IPS-18c (cell line): ENCODE results near the gene TMEM52.

Source experiments
- H3K4me3 ChIP-seq: 2 replicates; pipeline ENCODE4 v1.7.0; 2013; ENCODE audit warnings: low read depth, mild to moderate bottlenecking, low read length, moderate library complexity; ENCODE audit not compliant: insufficient read depth
- H3K9me3 ChIP-seq: one replicate; pipeline ENCODE4 v1.6.1; 2013; ENCODE audit warnings: mild to moderate bottlenecking, low read length, moderate library complexity; ENCODE audit not compliant: control insufficient read depth, insufficient read depth

TMEM52 gene

GRCh38 chr1:1918901-1919303, at the start of gene TMEM52:
Gene TMEM52, minus strand, starts transcription at chr1:1919279. Its CDS starts 14 bp downstream, at chr1:1919265.
- Histone ChIP-seq H3K4me3 (peak within 1 kb of the TSS; percentile 65), H3K9me3 (no peaks in the 10 kb centered on the region)

GRCh38 chr1:1967879-1968278, 48.8 kb upstream of the TMEM52 start:
- Histone ChIP-seq H3K9me3 (peaks cover 2% of the 10 kb centered on the region), H3K4me3 (no peak overlapping the region)

GRCh38 chr1:1967151-1967550, 48.1 kb upstream of the TMEM52 start:
- Histone ChIP-seq H3K9me3 (peaks cover 2% of the 10 kb centered on the region), H3K4me3 (no peak overlapping the region)

DNA sequence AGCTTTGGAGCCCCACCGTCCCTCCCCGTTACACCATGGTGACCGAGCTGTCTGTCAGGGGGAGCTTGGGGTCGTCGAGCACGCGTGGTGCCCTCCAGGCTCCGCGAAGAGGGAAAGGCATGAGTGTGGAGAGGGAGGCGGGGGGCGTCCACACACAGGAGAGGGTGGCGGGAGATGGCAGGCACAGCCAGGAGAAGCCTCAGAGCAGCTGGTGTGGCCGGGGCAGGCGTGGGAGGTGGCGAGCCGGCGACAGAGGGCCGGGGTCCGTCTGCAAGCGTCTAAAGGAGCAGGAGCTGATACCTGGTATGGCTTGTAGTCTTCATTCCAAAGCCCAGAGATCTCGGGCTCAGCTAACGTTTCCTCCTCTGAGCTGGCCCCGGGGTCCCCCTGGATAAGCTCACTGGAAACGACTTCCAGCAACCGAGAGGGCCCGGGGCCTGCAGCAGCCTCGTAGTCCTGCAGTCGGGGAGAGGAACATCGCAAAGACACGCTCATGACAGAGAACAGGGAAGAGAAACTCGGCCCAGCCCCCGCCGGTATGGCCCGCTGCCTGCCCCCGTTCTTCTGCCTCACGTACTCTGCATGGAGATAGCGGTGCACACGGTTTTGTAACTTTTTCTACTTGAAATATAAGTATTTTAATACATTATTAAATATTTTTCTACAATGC, 47.1 kb upstream of the TMEM52 start:
- no peaks in the 10 kb centered on the region for H3K9me3 ChIP-seq
- H3K4me3 ChIP-seq, result no peak overlapping the region

GRCh38 chr1:1965546-1965945, 46.5 kb upstream of the TMEM52 start:
- H3K4me3 ChIP-seq, result no peak overlapping the region
- H3K9me3 ChIP-seq, result no peaks in the 10 kb centered on the region

DNA sequence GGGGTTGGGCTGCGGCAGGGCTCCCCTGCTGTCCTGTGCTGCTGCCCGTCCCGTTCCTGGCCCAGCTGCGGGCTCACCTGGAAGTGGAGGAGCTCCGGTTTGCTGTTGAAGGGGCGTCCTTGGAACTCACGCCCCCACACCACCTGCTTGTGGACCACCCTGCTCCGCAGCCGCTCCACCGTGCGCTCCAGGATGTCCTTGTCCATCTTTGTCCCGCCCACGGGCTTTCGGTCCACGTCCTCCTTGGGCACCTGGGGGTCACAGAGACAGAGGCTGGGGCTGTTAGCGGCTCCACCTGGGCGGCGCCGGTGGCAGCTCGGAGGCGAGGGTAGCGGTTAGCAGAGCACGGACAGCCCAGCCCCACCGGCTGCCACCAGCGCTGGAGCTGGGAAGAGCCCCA, 45.7 kb upstream of the TMEM52 start:
- Histone ChIP-seq H3K9me3 (no peaks in the 10 kb centered on the region), H3K4me3 (no peak overlapping the region)

DNA sequence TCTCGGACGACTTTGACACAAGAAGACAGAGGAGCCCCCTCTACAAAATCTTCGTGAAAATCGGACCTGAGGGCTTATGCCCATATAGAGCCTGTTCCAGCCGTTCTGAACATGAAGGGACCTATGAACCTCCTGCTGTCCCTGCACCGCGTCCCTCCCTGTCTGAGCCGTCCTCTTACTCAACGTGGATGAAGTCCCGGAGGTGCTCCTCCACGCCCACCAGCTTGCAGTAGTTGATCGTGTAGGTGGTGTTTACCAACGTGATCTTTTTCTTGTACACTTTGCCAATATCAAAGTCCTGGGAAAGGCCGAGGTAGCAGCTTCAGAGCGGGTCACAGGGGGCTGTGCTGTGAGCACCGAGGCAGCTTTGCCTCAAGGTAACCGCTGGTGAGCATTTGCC, 44.5 kb upstream of the TMEM52 start:
- Histone ChIP-seq H3K4me3 (no peak overlapping the region), H3K9me3 (no peaks in the 10 kb centered on the region)

DNA sequence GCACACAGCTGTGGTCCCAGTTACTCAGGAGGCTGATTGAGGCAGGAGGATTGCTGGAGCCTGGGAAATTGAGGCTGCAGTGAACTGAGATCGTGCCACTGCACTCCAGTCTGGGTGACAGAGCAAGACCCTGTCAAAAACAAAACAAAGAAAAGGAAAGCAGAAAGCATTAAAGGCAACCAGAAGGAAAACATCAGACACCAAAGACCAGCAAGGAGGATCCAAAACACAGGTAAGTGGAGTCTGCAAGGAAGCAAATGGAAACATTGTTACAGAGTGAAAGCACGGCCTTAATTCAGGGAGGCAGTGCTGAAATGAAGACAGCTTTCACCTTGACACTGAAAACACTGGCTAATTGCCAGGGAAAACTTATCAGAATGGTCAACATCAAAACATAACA, 43.7 kb upstream of the TMEM52 start:
- H3K9me3 ChIP-seq, result no peaks in the 10 kb centered on the region

DNA sequence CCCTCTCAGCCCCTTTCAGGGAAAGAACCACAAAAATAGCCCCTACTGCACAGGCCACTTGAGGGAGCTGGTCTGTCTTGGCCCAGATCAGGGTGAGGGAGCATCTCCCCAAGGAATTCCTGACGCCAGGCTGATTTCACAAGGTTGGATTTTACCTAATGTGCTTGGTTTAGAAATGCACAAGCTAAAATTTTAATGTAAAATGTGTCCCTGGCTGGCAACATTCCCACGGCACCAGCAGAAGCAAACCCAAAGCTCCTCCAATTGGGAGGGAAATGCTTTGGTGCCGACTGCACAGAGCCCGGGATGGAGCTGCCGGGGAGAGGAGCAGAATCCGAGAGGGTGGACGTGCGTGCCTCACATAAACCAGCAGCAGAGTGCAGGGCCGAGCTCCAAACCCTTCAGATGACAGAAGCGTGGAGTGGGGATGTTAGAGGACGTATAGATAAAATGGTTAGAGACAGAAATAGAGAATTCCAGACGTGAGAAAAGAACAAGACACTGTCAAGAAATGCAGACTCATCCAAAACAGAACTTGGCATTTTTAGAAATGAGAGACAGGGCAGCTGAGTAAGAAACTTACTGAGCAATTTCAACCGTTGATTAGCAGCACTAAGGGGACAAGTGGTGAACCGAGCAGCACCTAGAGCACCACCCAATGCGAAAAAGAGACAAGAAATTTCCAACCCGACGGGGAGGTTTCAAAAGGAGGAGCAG, 41.6 kb upstream of the TMEM52 start:
- Histone ChIP-seq H3K9me3 (no peaks in the 10 kb centered on the region), H3K4me3 (no peak overlapping the region; the same call in 1 of the 2 replicates)

More for the DNA sequence above, 43.7 kb upstream of the TMEM52 start:
- no peak overlapping the region for H3K4me3 ChIP-seq

GRCh38 chr1:1959840-1960479, 40.9 kb upstream of the TMEM52 start:
- H3K9me3 ChIP-seq, result no peaks in the 10 kb centered on the region
- H3K4me3 ChIP-seq, result peak overlapping the region; percentile 0; the same call in 1 of the 2 replicates

GRCh38 chr1:1959459-1959839, 40.4 kb upstream of the TMEM52 start:
- H3K4me3 ChIP-seq, result peak overlapping the region; percentile 0; the same call in 1 of the 2 replicates
- no peaks in the 10 kb centered on the region for H3K9me3 ChIP-seq

DNA sequence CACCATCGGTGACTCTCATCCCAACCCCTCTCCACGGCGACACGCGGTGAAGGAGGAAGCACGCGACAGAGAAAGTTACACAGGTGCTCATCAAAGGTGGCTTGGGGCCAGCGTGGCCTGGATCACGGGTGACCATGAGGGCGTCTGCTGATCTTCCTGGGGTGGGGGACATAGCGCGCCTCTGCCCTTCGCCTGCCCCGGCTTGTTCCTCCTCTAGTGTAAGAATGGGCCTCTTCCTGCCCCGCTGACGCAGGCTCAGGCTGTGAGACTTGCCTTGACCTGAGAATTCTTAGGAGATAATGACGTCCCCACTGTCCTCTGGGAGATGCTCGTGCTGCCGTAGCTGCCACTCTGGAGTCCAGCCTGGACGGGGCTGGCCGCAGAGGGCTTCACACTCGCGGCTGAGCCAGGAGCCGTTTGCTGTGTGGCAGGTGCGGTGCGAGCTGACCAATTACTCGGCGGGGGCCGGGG, 39.0 kb upstream of the TMEM52 start:
- H3K4me3 ChIP-seq, result no peak overlapping the region
- H3K9me3 ChIP-seq, result no peaks in the 10 kb centered on the region

- Histone ChIP-seq H3K4me3 (no peak overlapping the region), H3K9me3 (no peaks in the 10 kb centered on the region)
Observed at GRCh38 chr1:1957533-1957961, 38.5 kb upstream of the TMEM52 start.

DNA sequence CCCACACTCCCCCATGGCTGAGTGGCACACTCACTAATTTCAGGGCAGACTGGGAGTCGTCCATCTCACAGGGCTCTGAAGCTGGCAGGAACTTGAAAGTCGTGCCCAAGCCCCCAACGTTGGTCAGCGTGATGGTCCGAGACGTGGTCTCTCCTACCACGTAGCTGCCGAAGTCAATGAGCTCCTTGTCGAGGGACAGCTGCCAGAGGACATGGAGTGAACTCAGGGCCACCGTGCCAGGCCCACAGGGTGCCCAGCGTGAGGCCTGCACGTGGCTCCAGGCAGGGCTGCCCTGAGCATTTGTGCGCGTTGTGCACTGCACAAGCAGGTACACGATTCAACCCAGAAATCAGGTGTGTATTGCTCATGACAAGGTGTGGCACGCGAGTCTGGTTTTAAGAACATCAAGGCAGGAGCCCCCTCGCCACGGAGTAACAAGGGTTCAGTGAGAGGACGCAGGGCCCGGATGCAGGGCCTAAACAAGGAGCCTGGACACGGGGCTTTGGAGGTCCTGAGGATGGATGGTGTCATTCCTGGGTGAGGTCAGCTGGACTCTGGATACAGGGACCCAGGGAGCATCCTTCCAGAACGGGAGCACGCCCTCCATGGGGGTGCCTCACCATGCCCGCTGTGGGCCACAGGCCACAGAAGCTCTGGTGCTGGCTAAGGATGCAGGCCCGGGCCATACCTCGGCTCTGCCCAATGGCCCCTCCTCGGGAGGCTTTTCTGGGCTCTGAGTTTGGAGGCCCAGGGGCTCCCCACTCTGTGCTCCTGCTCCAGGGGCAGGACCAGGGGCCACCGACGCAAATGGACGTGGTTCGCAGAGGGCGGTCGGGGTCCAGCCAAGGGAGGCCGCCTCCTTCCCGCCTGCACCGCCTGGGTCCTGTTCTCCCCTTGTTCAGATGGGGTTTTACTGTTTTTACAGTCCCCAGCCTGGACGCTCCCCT, 37.8 kb upstream of the TMEM52 start:
- Histone ChIP-seq H3K9me3 (peaks cover 4% of the 10 kb centered on the region), H3K4me3 (no peak overlapping the region)

DNA sequence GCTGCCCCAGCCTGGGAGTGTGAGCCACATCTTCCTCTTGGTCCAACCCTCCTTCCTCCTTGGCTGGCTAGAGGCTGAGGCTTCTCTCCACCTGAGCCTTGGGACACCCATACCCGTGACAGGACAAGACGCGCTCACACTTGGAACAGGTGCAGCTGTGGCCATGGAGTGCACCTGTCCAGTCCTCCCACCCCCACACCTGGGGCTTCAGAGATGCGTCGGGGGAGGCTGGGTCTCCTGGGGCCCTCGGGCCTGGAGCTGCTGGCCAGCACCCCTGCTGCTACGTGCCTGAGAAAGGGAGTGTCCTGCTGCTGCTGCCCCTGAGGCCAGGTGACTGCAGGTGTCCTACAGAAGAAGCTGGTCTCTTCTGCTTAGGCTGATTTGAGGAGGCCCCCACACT, 37.0 kb upstream of the TMEM52 start:
- H3K4me3 ChIP-seq, result no peak overlapping the region
- peaks cover 4% of the 10 kb centered on the region for H3K9me3 ChIP-seq

DNA sequence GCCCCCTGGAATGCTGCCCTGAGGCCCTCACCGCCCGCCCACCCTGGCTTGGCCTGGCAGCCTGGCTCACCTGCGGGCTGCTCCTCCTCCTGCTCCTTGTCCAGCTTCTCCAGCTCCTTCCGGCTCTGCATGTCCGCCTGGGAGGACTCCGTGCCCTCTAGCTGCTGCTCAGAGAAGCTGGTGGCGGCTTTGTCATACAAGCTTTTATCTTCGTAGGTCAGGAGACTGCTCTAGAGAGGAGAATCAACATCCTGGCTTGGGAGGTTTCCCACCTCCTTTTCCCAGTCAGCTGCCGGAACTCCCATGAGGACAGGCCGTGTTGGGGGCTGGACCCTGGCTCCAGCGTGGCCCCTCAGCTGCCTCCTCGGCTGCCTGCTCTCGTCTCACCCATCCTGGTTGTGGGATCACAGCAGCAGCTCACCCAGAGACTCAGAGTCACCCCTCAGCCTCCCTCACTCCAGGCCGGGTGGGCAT, 36.6 kb upstream of the TMEM52 start:
- H3K9me3 ChIP-seq, result peaks cover 4% of the 10 kb centered on the region
- no peak overlapping the region for H3K4me3 ChIP-seq
